ENCODE data around the gene RAB40B.

Gene RAB40B

DNA sequence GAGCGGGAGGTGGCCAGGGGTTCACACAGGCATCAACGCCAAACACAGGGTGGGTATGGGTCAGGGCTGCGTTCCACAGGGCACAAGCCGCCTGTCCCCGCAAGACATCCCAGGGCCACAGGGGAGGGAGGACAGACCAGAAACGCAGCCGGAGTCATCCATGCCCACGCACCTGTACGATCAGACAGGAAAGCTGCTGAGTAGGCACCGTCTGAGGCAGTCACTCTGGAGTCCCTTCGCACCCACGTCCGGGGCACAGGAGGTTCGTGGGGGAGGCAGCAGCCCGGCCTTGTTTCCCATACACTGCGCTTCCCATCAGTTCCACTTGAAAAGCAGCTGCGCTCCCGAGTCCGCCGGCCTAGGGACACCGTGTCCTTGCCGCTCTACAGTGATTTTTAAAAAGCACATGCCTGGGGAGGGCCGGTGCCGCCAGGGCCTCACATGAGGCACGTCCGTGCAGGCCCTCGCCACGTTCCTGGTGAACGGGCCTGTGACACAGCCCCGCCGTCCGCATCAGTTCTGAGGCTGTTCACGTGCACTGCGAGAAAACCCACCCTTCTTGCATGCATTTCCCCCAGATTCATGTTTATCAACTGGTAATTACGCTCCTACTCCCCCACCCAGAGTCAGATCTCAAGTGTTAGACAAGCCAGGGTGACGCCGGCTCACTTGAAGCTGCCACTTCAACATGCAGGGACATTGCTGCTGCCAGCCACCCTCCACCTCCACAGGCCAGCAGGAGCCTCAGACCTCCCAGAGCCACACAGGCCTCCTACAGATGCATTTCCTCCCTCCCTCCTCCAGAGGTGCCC lies 85.0 kb downstream of the RAB40B start:
- DNase-seq: no peak

DNA sequence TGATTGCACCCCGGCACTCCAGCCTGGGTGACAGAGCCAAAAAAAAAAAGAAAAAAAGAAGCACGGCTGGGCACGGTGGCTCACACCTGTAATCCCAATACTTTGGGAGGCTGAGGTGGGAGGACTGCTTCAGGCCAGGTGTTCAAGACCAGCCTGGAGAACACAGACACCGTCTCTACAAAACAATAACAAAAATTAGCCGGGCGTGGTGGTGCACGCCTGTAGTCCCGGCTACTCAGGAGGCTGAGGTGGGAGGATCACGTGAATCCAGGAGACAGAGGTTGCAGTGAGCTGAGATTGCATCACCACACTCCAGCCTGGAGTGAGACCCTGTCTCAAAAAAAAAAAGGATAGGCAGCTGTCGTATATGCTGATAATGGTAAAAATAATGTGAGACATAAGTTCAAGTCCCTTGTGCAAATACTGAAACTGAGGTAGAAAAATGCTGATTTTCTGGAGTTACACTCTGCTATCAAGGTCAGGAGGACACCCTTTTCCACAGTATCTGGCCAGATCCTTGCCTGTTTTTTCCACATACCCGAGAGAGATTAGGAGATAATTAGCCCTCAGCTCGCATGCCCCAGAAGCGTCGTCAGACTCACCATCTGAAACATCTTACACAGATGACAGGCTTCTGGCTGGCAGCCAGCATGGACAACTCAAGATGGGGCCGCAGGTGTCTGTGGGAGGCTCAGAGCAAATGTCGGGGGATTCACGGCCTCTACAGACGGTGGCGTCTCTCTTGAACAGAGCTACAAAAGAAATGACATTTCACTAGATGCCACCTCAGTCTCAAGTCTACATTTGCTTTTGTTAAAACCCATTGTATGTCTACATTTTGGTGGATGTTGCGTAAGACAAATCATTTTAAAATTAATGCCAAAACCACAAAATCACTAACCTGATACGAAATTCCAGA lies 87.1 kb downstream of the RAB40B start:
- no peak for DNase-seq

DNA sequence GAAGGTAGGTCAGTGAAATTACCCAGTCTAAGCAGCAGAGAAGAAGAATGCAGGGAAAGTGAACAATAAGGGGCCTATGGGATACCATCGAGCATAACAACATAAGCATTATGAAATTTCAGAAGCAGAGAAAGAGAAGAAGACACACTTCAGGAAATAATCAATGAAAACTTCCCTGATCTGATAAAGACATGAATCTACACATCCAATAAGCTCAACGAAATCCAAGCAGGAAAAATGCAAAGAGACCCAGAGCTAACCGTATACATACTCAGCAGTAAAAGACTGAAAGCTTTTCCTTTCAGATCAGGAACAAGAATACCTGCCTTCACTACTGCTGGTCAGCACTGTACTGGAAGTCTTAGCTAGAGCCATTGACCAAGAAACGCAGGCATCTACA lies 88.8 kb downstream of the RAB40B start:
- DNase-seq: no peak

DNA sequence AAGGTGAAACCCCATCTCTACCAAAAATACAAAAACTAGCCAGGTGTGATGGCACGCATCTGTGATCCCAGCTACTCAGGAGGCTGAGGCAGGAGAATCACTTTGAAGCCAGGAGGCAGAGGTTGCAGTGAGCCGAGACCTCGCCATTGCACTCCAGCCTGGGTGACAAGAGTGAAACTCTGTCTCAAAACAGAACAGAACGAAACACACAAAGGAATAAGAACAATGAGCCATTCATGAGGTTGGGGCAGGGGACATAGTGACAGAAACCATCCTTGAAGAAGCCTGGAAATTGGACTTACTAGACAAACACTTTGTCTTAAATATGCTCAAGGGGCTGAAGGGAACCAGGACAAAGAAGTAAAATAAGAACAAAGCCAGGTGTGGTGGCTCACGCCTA lies 89.7 kb downstream of the RAB40B start:
- no peak for DNase-seq

DNA sequence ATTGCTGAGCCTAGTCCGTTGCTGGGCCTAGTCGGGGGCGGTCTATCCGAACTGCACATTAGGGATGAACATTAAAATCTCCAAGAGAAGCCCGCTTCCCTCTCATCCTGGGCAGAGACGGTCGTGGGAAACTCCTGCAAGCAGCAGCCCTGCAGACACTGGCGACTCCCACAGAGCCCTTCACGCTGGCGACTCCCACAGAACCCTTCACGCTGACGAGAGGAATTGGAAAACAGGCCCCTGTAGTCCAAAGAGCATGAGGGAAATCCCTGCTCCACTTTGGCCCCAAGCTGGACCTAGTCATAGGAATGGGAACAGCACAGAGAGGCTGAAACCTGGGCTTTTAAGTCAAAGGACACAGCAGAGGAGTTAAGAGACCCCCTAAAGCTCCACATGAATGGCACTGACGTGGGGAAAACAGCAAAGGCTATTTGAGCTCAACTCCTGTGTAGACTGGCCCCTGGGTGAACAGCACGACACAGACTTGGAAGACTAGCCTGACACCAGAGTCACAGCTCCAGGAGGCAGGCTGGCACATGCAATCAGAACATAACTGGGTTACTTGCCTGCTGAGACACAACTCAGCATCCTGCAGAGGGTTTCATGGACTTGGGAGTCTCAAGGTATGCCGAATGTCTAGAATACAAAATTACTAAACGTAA lies 92.4 kb downstream of the RAB40B start:
- no peak for DNase-seq
